DND-41 (cell line): ENCODE measurements around the gene NHLRC4.

Experiments used
- ATAC-seq: fragments of 200-7000 bp; cut with Tn5 transposase; 3 replicates; pipeline ENCODE4 v1.9.1; 2021; ENCODE audit warnings: low read depth; ENCODE audit not compliant: insufficient read depth
- DNase-seq: peaks from one replicate; pipeline ENCODE4 v3.0.0-alpha.2; 2020
- H2AFZ ChIP-seq: 2 replicates; pipeline ENCODE4 v1.6.0; 2012; ENCODE audit warnings: low read depth, low read length
- H3K27ac ChIP-seq: 2 replicates; pipeline ENCODE4 v1.5.1; 2012; ENCODE audit warnings: low read length, inconsistent platforms
- H3K27me3 ChIP-seq: fragments of 200-600 bp; sonication (generic); 2 replicates; pipeline ENCODE4 v1.6.0; 2012; ENCODE audit warnings: low read length, mild to moderate bottlenecking, inconsistent platforms; ENCODE audit not compliant: insufficient read depth, poor library complexity
- H3K36me3 ChIP-seq: 2 replicates; pipeline ENCODE4 v1.5.1; 2012; ENCODE audit warnings: low read length, inconsistent platforms; ENCODE audit not compliant: insufficient read depth
- H3K4me1 ChIP-seq: 2 replicates; pipeline ENCODE4 v1.5.1; 2012; ENCODE audit warnings: mild to moderate bottlenecking, low read length; ENCODE audit not compliant: insufficient read depth
- H3K4me2 ChIP-seq: 2 replicates; pipeline ENCODE4 v1.6.0; 2012; ENCODE audit warnings: mild to moderate bottlenecking, moderate library complexity, low read length, inconsistent platforms; ENCODE audit not compliant: insufficient read depth
- H3K4me3 ChIP-seq, 2 experiments: fragments of 200-600 bp in 1 of 2; shearing (Covaris generic) in 1 of 2; 2 replicates each; pipeline ENCODE4 v1.5.1; 2012 to 2016; ENCODE audit warnings: inconsistent platforms in 2 of 2, low read length in 2 of 2, mild to moderate bottlenecking in 2 of 2, low read depth in 1 of 2, moderate library complexity in 1 of 2
- H3K79me2 ChIP-seq: 2 replicates; pipeline ENCODE4 v1.6.0; 2012; ENCODE audit warnings: low read length, inconsistent platforms; ENCODE audit not compliant: insufficient read depth
- H3K9ac ChIP-seq: 2 replicates; pipeline ENCODE4 v1.6.0; 2012; ENCODE audit warnings: low read depth, mild to moderate bottlenecking, inconsistent platforms, low read length, moderate library complexity
- H3K9me3 ChIP-seq: 2 replicates; pipeline ENCODE4 v1.5.1; 2012; ENCODE audit warnings: low read length, moderate library complexity, mild to moderate bottlenecking, inconsistent platforms; ENCODE audit not compliant: insufficient read depth, severe bottlenecking
- H4K20me1 ChIP-seq: 2 replicates; pipeline ENCODE4 v1.6.0; 2012; ENCODE audit warnings: low read length; ENCODE audit not compliant: insufficient read depth
- CTCF ChIP-seq: IDR thresholded peaks from 2 replicates; pipeline ENCODE4 v1.5.1; 2012; ENCODE audit warnings: borderline replicate concordance, low read length, moderate library complexity, mild to moderate bottlenecking; ENCODE audit not compliant: poor library complexity, severe bottlenecking; ENCODE audit errors: extremely low read depth
- EZH2 ChIP-seq: IDR thresholded peaks from 3 replicates; pipeline ENCODE4 v1.6.1; 2012; ENCODE audit warnings: borderline replicate concordance, low read depth, mild to moderate bottlenecking, moderate library complexity, low read length, inconsistent platforms; ENCODE audit not compliant: severe bottlenecking

The NHLRC4 gene

GRCh38 chr16:519841-520687 is 46.7 kb upstream of the NHLRC4 start:
- Histone ChIP-seq H3K9me3 (no peaks in the 10 kb centered on the region), H3K27ac (no peak overlapping the region), H3K4me1 (peaks cover under 1% of the 10 kb centered on the region; the same call in 1 of the 2 replicates), H3K27me3 (no peaks in the 10 kb centered on the region), H2AFZ (no peak overlapping the region), H3K9ac (no peak overlapping the region), H3K36me3 (peaks cover 54% of the 10 kb centered on the region), H3K4me3 (no peak overlapping the region), H4K20me1 (peaks cover 14% of the 10 kb centered on the region), H3K4me2 (no peak overlapping the region), H3K79me2 (no peaks in the 10 kb centered on the region)
- TF ChIP-seq EZH2 (no peak), CTCF (no peak)
- DNase-seq, result no peak
- ATAC-seq, result no peak

- H3K4me1 ChIP-seq, result peaks cover 8% of the 10 kb centered on the region
- H3K9me3 ChIP-seq, result no peaks in the 10 kb centered on the region
- H3K4me3 ChIP-seq, result no peak overlapping the region
- H3K79me2 ChIP-seq, result peaks cover 4% of the 10 kb centered on the region
- no peak overlapping the region for H3K27ac ChIP-seq
- no peak for TF ChIP-seq CTCF
- TF ChIP-seq EZH2, result no peak
- H3K36me3 ChIP-seq, result peaks cover 46% of the 10 kb centered on the region
- no peak overlapping the region for H2AFZ ChIP-seq
- H3K9ac ChIP-seq, result no peak overlapping the region
- H3K27me3 ChIP-seq, result no peaks in the 10 kb centered on the region
- H4K20me1 ChIP-seq, result peaks cover 20% of the 10 kb centered on the region
- DNase-seq (no peak), ATAC-seq (no peak)
- no peak overlapping the region for H3K4me2 ChIP-seq
Observed at GRCh38 chr16:520847-521246, 46.0 kb upstream of the NHLRC4 start.

GRCh38 chr16:521381-522210 is 45.2 kb upstream of the NHLRC4 start:
- H4K20me1 ChIP-seq, result peaks cover 28% of the 10 kb centered on the region
- peaks cover 39% of the 10 kb centered on the region for H3K36me3 ChIP-seq
- no peak overlapping the region for H2AFZ ChIP-seq
- H3K4me1 ChIP-seq, result peaks cover 16% of the 10 kb centered on the region
- H3K4me3 ChIP-seq, result no peak overlapping the region
- no peak overlapping the region for H3K27ac ChIP-seq
- H3K9me3 ChIP-seq, result no peaks in the 10 kb centered on the region
- H3K4me2 ChIP-seq, result no peak overlapping the region
- TF ChIP-seq CTCF, result no peak
- no peak for TF ChIP-seq EZH2
- DNase-seq (no peak), ATAC-seq (no peak)
- H3K9ac ChIP-seq, result no peak overlapping the region
- H3K79me2 ChIP-seq, result peaks cover 11% of the 10 kb centered on the region
- H3K27me3 ChIP-seq, result no peaks in the 10 kb centered on the region
